A549 (cell line): ENCODE data around the gene USP9X. TPM values are rescaled to one million over a fixed set of nuclear protein-coding genes. Genes with fewer than 3 reads are reported as not detected.
"Not testable (repeated sequence)": the region's sequence is repeated elsewhere in the genome, so short reads cannot be mapped to it uniquely, and the experiment has no call there.

ENCODE experiments used
- ATAC-seq, 2 experiments: fragments of 200-7000 bp in 1 of 2; fragments of >200 bp in 1 of 2; cut with Nextera tagmentation in 1 of 2; cut with Tn5 transposase in 1 of 2; 3 replicates each; pipeline versions ENCODE4 v1.8.0 to v1.9.1; 2018 to 2020; ENCODE audit warnings: mild to moderate bottlenecking in 1 of 2, moderate library complexity in 1 of 2
- CTCF ChIA-PET: fragments of 300-600 bp; sonication (Branson Sonifier 250); formaldehyde crosslinking; extraction: SDS; loops from one replicate; lab custom pipeline; 2021; ENCODE audit warnings: antibody characterized with exemption, inconsistent platforms; lab: Yijun Ruan, JAX
- POLR2A ChIA-PET: fragments of 350-600 bp; formaldehyde crosslinking; extraction: SDS; loops from one replicate; lab custom pipeline; 2021; ENCODE audit warnings: antibody characterized with exemption, inconsistent platforms; lab: Yijun Ruan, JAX
- DNase-seq, 2 experiments: peaks; one replicate each; pipeline versions ENCODE4 v3.0.0 to v3.0.0-alpha.2; 2011 to 2016; ENCODE audit warnings: low read depth in 1 of 2, low spot score in 1 of 2
- FAIRE-seq: peaks from 2 replicates; lab custom pipeline; 2011; peaks lifted over from hg19 to GRCh38; lab: Jason Lieb, UNC
- H3K27ac ChIP-seq, 2 experiments: fragments of >200 bp; sonication (Bioruptor Twin); formaldehyde crosslinking; 3 replicates each; pipeline ENCODE4 v1.5.1; 2016 to 2017
- H3K4me1 ChIP-seq: fragments of >200 bp; sonication (Bioruptor Twin); formaldehyde crosslinking; 3 replicates; pipeline ENCODE4 v1.6.1; 2016
- H3K4me2 ChIP-seq: fragments of >200 bp; sonication (Bioruptor Twin); formaldehyde crosslinking; 3 replicates; pipeline ENCODE4 v1.6.1; 2016
- H3K4me3 ChIP-seq: fragments of >200 bp; sonication (Bioruptor Twin); formaldehyde crosslinking; 3 replicates; pipeline ENCODE4 v1.5.1; 2016
- H3K9me3 ChIP-seq: fragments of >200 bp; sonication (Bioruptor Twin); formaldehyde crosslinking; 3 replicates; pipeline ENCODE4 v1.6.1; 2016
- CBX2 ChIP-seq: fragments of 200-600 bp; sonication (generic); IDR thresholded peaks from 2 replicates; pipeline ENCODE4 v1.6.1; 2016; ENCODE audit warnings: low read depth, mild to moderate bottlenecking, borderline replicate concordance
- E2F6 ChIP-seq: IDR thresholded peaks from 2 replicates; pipeline ENCODE4 v1.6.1; 2012; ENCODE audit warnings: low read depth, borderline replicate concordance
- EHF ChIP-seq: fragments of 250-450 bp; sonication (Bioruptor Pico); IDR thresholded peaks from 2 replicates; pipeline ENCODE4 v1.5.0; 2020; ENCODE audit warnings: mild to moderate bottlenecking
- EHMT2 ChIP-seq: fragments of 200-600 bp; sonication (generic); IDR thresholded peaks from 2 replicates; pipeline ENCODE4 v1.6.1; 2016; ENCODE audit warnings: antibody characterized with exemption, low read depth, mild to moderate bottlenecking, moderate library complexity
- FOSB ChIP-seq: fragments of 250-450 bp; sonication (Bioruptor Pico); IDR thresholded peaks from 2 replicates; pipeline ENCODE4 v1.5.0; 2020; ENCODE audit warnings: mild to moderate bottlenecking, moderate library complexity
- FOSL2 ChIP-seq, 2 experiments: fragments of 450-650 bp in 1 of 2; fragments of >200 bp in 1 of 2; sonication (Bioruptor Twin) in 1 of 2; formaldehyde crosslinking; IDR thresholded peaks; 2 replicates each; pipeline versions ENCODE4 v1.5.0 to v1.6.1; 2016 to 2020; ENCODE audit warnings: mild to moderate bottlenecking in 1 of 2, moderate library complexity in 1 of 2
- GATA3 ChIP-seq: IDR thresholded peaks from 2 replicates; pipeline ENCODE4 v1.6.1; 2012; ENCODE audit warnings: borderline replicate concordance
- HES2 ChIP-seq: fragments of >200 bp; sonication (Bioruptor Twin); formaldehyde crosslinking; IDR thresholded peaks from 2 replicates; pipeline ENCODE4 v1.6.1; 2016
- HEYL ChIP-seq: fragments of 250-450 bp; sonication (Bioruptor Pico); IDR thresholded peaks from 2 replicates; pipeline ENCODE4 v1.8.0; 2021; ENCODE audit warnings: mild to moderate bottlenecking, moderate library complexity
- HOXA7 ChIP-seq: fragments of 250-450 bp; sonication (Bioruptor Pico); IDR thresholded peaks from 2 replicates; pipeline ENCODE4 v1.5.0; 2020; ENCODE audit warnings: mild to moderate bottlenecking, moderate library complexity
- KDM1A ChIP-seq: fragments of 200-600 bp; sonication (generic); IDR thresholded peaks from 2 replicates; pipeline ENCODE4 v1.6.1; 2016; ENCODE audit warnings: low read depth, mild to moderate bottlenecking
- MAX ChIP-seq: IDR thresholded peaks from 2 replicates; pipeline ENCODE4 v1.6.1; 2012
- MYC ChIP-seq: IDR thresholded peaks from 2 replicates; pipeline ENCODE4 v1.6.1; 2012; ENCODE audit warnings: mild to moderate bottlenecking, inconsistent platforms, low read length, improper control_type of control experiment, borderline replicate concordance
- NFE2L2 ChIP-seq: fragments of 150-350 bp; conservative IDR thresholded peaks from 2 replicates; pipeline ENCODE4 v1.6.1; 2014; ENCODE audit warnings: low read length
- NPAS2 ChIP-seq: fragments of 250-450 bp; sonication (Bioruptor Pico); IDR thresholded peaks from 2 replicates; pipeline ENCODE4 v1.8.0; 2022; ENCODE audit warnings: mild to moderate bottlenecking, moderate library complexity, borderline replicate concordance
- NR3C1 ChIP-seq: fragments of >200 bp; sonication (Bioruptor Twin); formaldehyde crosslinking; IDR thresholded peaks from 3 replicates; pipeline ENCODE4 v1.6.1; 2017
- PBX3 ChIP-seq: IDR thresholded peaks from 2 replicates; pipeline ENCODE4 v1.6.1; 2012
- POLR2A ChIP-seq: IDR thresholded peaks from 2 replicates; pipeline ENCODE4 v1.6.1; 2012; ENCODE audit warnings: mild to moderate bottlenecking, low read length
- SMC3 ChIP-seq: fragments of >200 bp; sonication (Bioruptor Twin); formaldehyde crosslinking; IDR thresholded peaks from 3 replicates; pipeline ENCODE4 v1.6.1; 2018; ENCODE audit warnings: inconsistent platforms
- SREBF2 ChIP-seq: fragments of 450-650 bp; IDR thresholded peaks from 2 replicates; pipeline ENCODE4 v1.6.1; 2014; ENCODE audit warnings: mild to moderate bottlenecking, moderate library complexity
- TFCP2L1 ChIP-seq: fragments of 250-450 bp; sonication (Bioruptor Pico); IDR thresholded peaks from 2 replicates; pipeline ENCODE4 v1.5.0; 2021; ENCODE audit warnings: mild to moderate bottlenecking
- WGBS: methylation state at CpG from one replicate; pipeline ENCODE4 v1.1.6; 2017; ENCODE audit errors: missing lambda C conversion rate; 5-methylcytosine and 5-hydroxymethylcytosine counted together
- polyA plus RNA-seq, 4 experiments: library from polyadenylated mRNA; depleted of rRNA in 3 of 4; stranded (reverse); fragments of >200 nt; fragmentation: RNase III in 1 of 4; extraction: RNeasy Plus Mini Kit Qiagen cat#74134 plus additional on column Dnase treatment in 1 of 4; gene quantifications; 2 replicates in 3 of 4; 3 replicates in 1 of 4; pipeline ENCODE4 v1.2.3, GENCODE V29; 2011 to 2017

Gene USP9X
- polyA plus RNA-seq, 2 of the 4 experiments (the other 2 are of a cell fraction) = 30.7 to 70.4 TPM

- Histone ChIP-seq H3K27ac (no peak overlapping the region), H3K4me2 (no peak overlapping the region), H3K9me3 (no peaks in the 10 kb centered on the region), H3K4me1 (peaks cover 23% of the 10 kb centered on the region), H3K4me3 (no peak overlapping the region)
- ChIA-PET POLR2A (no interaction called here), CTCF (interaction anchor here (0.6 to 1.0 kb wide), 2 partner anchors 16 to 50 kb away, joined by 3 read pairs; no protein-coding TSS in a partner anchor)
- ATAC-seq = no peak
- DNase-seq = no peak
- WGBS = 87% methylated on average over 1 of the region's 1 CpG
- peak; percentile 92 for FAIRE-seq
- no peak for TF ChIP-seq CBX2
- TF ChIP-seq MAX = no peak
- TF ChIP-seq FOSB (CRISPR knock-in tag) = no peak
- no peak for TF ChIP-seq NFE2L2
- TF ChIP-seq GATA3 = no peak
- no peak for TF ChIP-seq KDM1A
- TF ChIP-seq E2F6 = no peak
- no peak for TF ChIP-seq EHF (CRISPR knock-in tag)
- TF ChIP-seq, all 56 proteins: peak for 0
Observed at GRCh38 chrX:41051288-41051687, 34.0 kb upstream of the USP9X start.

GRCh38 chrX:41055740-41056139 is 29.5 kb upstream of the USP9X start:
- ATAC-seq (no peak), FAIRE-seq (no peak)
- POLR2A ChIA-PET = no interaction called here

GRCh38 chrX:41063276-41063675 is 22.0 kb upstream of the USP9X start:
- H3K4me3 ChIP-seq, H3K9me3 ChIP-seq, FAIRE-seq, H3K4me2 ChIP-seq, H3K27ac ChIP-seq, ATAC-seq, DNase-seq, H3K4me1 ChIP-seq, POLR2A ChIA-PET: not testable (repeated sequence)
- CTCF ChIA-PET = interaction anchor here (0.7 kb wide), 1 partner anchor 631 kb away, joined by 3 read pairs; no protein-coding TSS in a partner anchor
- 88% methylated on average over 8 of the region's 8 CpGs for WGBS

More at GRCh38 chrX:41055740-41056139, 29.5 kb upstream of the USP9X start:
- TF ChIP-seq EHMT2 = no peak
- TF ChIP-seq EHF (CRISPR knock-in tag) = no peak
- TF ChIP-seq SREBF2 = no peak
- TF ChIP-seq POLR2A = no peak
- TF ChIP-seq TFCP2L1 (CRISPR knock-in tag) = no peak
- TF ChIP-seq PBX3 = no peak
- TF ChIP-seq NFE2L2 = no peak
- TF ChIP-seq HEYL = no peak
- no peak for TF ChIP-seq FOSL2 (IDR thresholded peaks at IDR 0.05)
- TF ChIP-seq FOSL2 (CRISPR knock-in tag; IDR thresholded peaks at IDR 0.05) = no peak
- TF ChIP-seq MYC = no peak
- no peak for TF ChIP-seq HES2
- TF ChIP-seq NR3C1 = no peak
- no peak for TF ChIP-seq HOXA7 (CRISPR knock-in tag)
- no peak for TF ChIP-seq SMC3
- TF ChIP-seq, all 56 proteins: peak for 0
- CTCF ChIA-PET = no interaction called here
- H3K4me1 ChIP-seq = no peaks in the 10 kb centered on the region
- WGBS = 88% methylated on average over 3 of the region's 3 CpGs
- 0 out of 6 replicates have a peak overlapping the region, but pooled peaks of 1 of the 2 experiments have one; percentile 11 for H3K27ac ChIP-seq
- no peaks in the 10 kb centered on the region for H3K9me3 ChIP-seq
- no peak for DNase-seq
- H3K4me3 ChIP-seq = no peak overlapping the region
- H3K4me2 ChIP-seq = no peak overlapping the region

- POLR2A ChIA-PET = no interaction called here
- ATAC-seq (no peak), DNase-seq (no peak), FAIRE-seq (no peak)
- Histone ChIP-seq H3K4me3 (no peak overlapping the region), H3K4me2 (no peak overlapping the region), H3K27ac (no peak overlapping the region), H3K9me3 (no peaks in the 10 kb centered on the region), H3K4me1 (no peaks in the 10 kb centered on the region)
- CTCF ChIA-PET = no interaction called here
- no peak for TF ChIP-seq NPAS2
- 77% methylated on average over 5 of the region's 5 CpGs for WGBS
Observed at GRCh38 chrX:41064018-41064417, 21.2 kb upstream of the USP9X start.
